ENCODE measurements around the gene ASCL3. TPM values are rescaled to one million over a fixed set of nuclear protein-coding genes. Genes with fewer than 3 reads are reported as not detected.

ASCL3 gene
- total RNA-seq, 1 donor from 2014 or later, result not detected

DNA sequence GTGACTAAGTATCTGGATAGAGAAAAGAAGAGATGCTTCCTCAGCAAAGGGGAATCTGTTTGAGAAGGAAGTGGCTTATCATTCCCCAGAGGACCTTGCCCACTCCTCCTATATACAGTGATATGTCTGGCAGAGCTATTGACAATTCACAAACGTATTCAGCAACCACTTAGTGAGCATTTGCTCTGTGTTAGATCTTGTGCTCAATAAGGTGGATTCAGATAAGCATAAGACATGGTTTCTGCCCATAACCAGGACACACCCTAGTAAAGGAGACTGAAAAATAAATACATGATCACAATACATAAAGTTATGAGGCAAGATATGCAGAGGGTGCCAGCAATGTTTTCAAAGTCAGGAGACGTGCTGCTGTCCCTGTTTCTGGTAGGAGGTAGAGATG lies 20.0 kb upstream of the ASCL3 start:
- TF ChIP-seq, protein P1, sequence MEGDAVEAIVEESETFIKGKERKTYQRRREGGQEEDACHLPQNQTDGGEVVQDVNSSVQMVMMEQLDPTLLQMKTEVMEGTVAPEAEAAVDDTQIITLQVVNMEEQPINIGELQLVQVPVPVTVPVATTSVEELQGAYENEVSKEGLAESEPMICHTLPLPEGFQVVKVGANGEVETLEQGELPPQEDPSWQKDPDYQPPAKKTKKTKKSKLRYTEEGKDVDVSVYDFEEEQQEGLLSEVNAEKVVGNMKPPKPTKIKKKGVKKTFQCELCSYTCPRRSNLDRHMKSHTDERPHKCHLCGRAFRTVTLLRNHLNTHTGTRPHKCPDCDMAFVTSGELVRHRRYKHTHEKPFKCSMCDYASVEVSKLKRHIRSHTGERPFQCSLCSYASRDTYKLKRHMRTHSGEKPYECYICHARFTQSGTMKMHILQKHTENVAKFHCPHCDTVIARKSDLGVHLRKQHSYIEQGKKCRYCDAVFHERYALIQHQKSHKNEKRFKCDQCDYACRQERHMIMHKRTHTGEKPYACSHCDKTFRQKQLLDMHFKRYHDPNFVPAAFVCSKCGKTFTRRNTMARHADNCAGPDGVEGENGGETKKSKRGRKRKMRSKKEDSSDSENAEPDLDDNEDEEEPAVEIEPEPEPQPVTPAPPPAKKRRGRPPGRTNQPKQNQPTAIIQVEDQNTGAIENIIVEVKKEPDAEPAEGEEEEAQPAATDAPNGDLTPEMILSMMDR (IDR thresholded peaks at IDR 0.05), result no peak
- no peak for DNase-seq (ENCODE audit: low spot score)
- H3K27me3 Mint-ChIP-seq (ENCODE audit: low read depth), result no peaks in the 10 kb centered on the region
- peaks cover 37% of the 10 kb centered on the region for H3K4me1 Mint-ChIP-seq (ENCODE audit: low read depth)
- peak overlapping the region; percentile 95 for H3K4me3 Mint-ChIP-seq (ENCODE audit: unreplicated experiment)
- no peaks in the 10 kb centered on the region for H3K9me3 Mint-ChIP-seq (ENCODE audit: low read depth)
- no peaks in the 10 kb centered on the region for H3K36me3 Mint-ChIP-seq (ENCODE audit: low read depth)
- H3K27ac Mint-ChIP-seq (ENCODE audit: unreplicated experiment), result peak overlapping the region; percentile 56

DNA sequence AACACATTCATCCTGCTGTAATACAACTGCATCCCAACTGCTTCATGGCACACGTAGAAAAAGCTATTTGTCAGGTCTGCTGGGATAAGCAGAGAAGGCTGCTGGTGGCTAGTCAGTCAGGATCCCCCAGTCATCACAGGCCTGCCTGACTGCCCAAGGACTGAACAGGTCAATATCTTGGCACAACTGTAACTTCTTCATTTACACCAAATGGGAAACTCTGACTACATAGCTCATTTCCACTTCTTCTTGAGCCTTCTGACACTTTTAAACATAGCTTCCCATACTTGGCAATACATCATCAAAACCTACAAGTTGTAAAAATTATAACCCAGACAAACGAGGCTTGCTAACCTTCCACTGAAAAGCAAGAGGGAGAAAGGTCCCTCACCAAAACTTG lies 18.6 kb upstream of the ASCL3 start:
- H3K4me1 Mint-ChIP-seq (ENCODE audit: low read depth), result peaks cover 37% of the 10 kb centered on the region
- no peak for DNase-seq (ENCODE audit: low spot score)
- no peak overlapping the region for H3K4me3 Mint-ChIP-seq (ENCODE audit: unreplicated experiment)
- TF ChIP-seq, protein P1 (IDR thresholded peaks at IDR 0.05), result no peak
- H3K27ac Mint-ChIP-seq (ENCODE audit: unreplicated experiment), result peak overlapping the region; percentile 54
- no peaks in the 10 kb centered on the region for H3K27me3 Mint-ChIP-seq (ENCODE audit: low read depth)
- H3K36me3 Mint-ChIP-seq (ENCODE audit: low read depth), result no peaks in the 10 kb centered on the region
- H3K9me3 Mint-ChIP-seq (ENCODE audit: low read depth), result no peaks in the 10 kb centered on the region

DNA sequence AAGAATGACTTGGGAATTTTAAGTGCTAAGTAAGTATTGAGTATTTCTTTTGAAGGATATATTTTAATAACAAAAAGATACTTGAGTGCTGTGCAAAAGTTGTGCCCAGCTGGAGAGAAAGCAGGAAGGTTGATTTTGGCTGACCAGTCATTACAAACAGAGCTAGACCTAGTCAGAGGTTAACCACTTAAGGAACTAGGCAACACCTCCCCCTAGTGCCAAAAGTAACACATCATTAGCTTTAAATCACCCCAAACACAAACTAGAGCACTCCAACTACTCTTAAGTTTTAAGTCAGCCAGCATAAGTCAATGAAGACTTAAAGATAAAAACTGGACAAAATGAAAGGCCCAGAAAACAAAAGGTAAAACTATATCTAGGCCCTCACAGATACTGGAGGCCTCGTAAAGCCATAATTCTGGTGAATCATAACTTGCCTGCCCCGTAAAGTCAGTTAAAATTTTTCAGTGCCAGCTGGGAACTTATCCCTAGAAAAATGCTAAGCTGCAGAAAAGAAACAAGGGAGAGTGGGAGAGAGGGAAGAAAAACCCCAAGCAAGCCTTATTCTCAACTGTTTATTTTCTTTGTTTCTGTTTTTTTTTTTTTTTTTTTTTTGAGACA lies 16.8 kb upstream of the ASCL3 start:
- no peaks in the 10 kb centered on the region for H3K27me3 Mint-ChIP-seq (ENCODE audit: low read depth)
- H3K4me1 Mint-ChIP-seq (ENCODE audit: low read depth), result peaks cover 28% of the 10 kb centered on the region
- TF ChIP-seq, protein P1 (IDR thresholded peaks at IDR 0.05), result peak; percentile 92
- no peak for DNase-seq (ENCODE audit: low spot score)
- no peak overlapping the region for H3K4me3 Mint-ChIP-seq (ENCODE audit: unreplicated experiment)
- H3K27ac Mint-ChIP-seq (ENCODE audit: unreplicated experiment), result peak overlapping the region; percentile 75
- peaks cover 4% of the 10 kb centered on the region for H3K36me3 Mint-ChIP-seq (ENCODE audit: low read depth)
- no peaks in the 10 kb centered on the region for H3K9me3 Mint-ChIP-seq (ENCODE audit: low read depth)

DNA sequence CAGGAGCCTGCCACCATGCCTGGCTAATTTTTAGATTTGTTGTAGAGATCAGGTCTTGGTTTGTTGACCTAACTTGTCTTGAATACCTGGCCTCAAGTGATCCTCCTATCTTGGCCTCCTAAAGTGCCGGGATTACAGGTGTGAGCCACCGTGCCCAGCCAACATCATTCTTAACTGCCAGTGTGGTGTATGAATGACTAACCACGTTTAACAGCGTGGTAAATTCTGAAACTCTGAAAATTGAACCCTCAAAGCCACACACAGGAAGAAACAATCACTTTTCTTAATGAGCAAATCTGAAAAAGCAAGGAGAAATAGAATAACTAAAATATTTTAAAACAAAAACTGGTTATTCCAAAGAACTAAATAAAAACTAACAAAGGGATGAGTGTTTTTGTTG lies 14.0 kb upstream of the ASCL3 start:
- H3K27me3 Mint-ChIP-seq (ENCODE audit: low read depth), result no peaks in the 10 kb centered on the region

DNA sequence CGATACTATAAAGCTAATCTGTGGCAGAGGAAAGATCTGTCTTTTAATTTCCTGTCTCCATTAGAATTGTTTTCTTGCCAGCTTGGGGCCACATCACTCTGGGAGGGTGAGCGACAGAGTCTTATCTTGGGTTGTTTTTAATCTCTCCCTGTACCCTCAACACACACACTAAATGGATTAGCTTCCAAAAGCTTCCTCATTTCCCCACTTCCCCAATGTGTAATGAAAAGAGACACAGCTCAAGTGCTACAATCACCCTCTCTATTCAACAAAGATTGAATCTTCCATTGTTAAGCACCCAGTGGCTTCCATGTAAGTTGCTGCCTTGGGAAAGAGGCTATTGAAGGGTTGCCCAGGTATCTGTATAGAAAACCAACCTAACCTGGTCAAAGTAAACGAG lies 6.1 kb upstream of the ASCL3 start:
- no peak for DNase-seq (ENCODE audit: low spot score)
- no peaks in the 10 kb centered on the region for H3K9me3 Mint-ChIP-seq (ENCODE audit: low read depth)
- H3K27ac Mint-ChIP-seq (ENCODE audit: unreplicated experiment), result no peak overlapping the region
- no peaks in the 10 kb centered on the region for H3K27me3 Mint-ChIP-seq (ENCODE audit: low read depth)
- H3K4me3 Mint-ChIP-seq (ENCODE audit: unreplicated experiment), result no peak overlapping the region
- TF ChIP-seq, protein P1 (IDR thresholded peaks at IDR 0.05), result no peak
- H3K36me3 Mint-ChIP-seq (ENCODE audit: low read depth), result peaks cover 29% of the 10 kb centered on the region
- no peaks in the 10 kb centered on the region for H3K4me1 Mint-ChIP-seq (ENCODE audit: low read depth)

More for the DNA sequence above, 14.0 kb upstream of the ASCL3 start:
- no peak overlapping the region for H3K27ac Mint-ChIP-seq (ENCODE audit: unreplicated experiment)
- DNase-seq (ENCODE audit: low spot score), result no peak
- H3K4me1 Mint-ChIP-seq (ENCODE audit: low read depth), result peaks cover 13% of the 10 kb centered on the region
- no peaks in the 10 kb centered on the region for H3K9me3 Mint-ChIP-seq (ENCODE audit: low read depth)
- TF ChIP-seq, protein P1 (IDR thresholded peaks at IDR 0.05), result no peak
- H3K4me3 Mint-ChIP-seq (ENCODE audit: unreplicated experiment), result no peak overlapping the region
- H3K36me3 Mint-ChIP-seq (ENCODE audit: low read depth), result peaks cover 16% of the 10 kb centered on the region
